GM18868 (cell line): Measurements from ENCODE around the gene PLCB1.
A peak's percentile ranks its signal among the peaks of the same experiment; 100 is the strongest.

Experiments used
- ATAC-seq: cut with Tn5 transposase; IDR thresholded peaks from one replicate; pipeline ENCODE4 v1.9.1; 2021; ENCODE audit warnings: mild to moderate bottlenecking, moderate library complexity; ENCODE audit not compliant: unreplicated experiment

PLCB1 gene

DNA sequence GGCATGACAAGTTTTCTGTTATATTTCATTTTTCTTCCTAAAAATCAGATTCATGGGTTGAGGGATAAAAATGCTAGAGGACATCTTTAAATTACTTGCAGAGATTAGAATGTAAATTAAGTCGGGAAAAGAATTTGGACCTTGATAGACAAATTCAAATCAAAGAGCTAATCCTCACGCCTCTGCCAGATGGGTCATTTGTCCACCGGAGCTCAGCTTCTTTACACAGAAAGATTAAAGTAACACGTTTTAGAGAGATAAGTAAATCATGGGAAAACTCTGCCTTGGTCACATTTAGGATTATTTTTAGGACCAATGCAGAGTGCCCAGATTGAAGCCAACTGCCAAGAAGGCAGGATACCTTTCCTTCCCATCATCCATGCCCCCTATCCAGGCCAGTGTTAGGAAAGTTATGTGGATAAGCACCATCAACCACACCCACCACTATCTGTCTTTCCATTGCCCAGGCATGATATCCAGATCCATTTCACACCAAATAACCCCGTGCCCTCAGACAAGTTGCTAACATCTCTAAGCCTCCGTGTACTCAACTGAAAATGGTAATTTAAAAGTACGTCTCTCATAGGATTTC is 539.4 kb downstream of the PLCB1 start:
- ATAC-seq = no peak

DNA sequence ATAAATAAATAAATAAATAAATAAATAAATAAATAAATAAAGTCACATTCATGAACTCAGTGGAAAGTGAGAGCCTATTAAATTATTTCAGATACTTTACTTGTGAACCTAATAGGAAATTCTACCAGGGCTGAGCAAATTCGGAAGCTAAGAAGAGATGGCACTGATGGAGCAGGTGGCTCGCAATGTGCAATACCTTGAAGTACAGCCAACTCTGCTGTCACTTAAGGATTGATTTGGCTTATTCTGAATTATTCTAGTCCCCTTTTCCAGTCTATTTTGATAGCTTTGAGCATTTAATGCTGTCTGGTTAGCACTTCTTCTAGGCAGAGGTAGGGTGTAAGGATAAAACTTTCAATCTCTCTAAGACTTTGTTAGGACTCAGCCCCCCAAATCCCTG is 541.0 kb downstream of the PLCB1 start:
- ATAC-seq = no peak

GRCh38 chr20:8675896-8676295 is 543.8 kb downstream of the PLCB1 start:
- no peak for ATAC-seq

- no peak for ATAC-seq
These were observed 546.2 kb downstream of the PLCB1 start for GRCh38 chr20:8678098-8678776.

DNA sequence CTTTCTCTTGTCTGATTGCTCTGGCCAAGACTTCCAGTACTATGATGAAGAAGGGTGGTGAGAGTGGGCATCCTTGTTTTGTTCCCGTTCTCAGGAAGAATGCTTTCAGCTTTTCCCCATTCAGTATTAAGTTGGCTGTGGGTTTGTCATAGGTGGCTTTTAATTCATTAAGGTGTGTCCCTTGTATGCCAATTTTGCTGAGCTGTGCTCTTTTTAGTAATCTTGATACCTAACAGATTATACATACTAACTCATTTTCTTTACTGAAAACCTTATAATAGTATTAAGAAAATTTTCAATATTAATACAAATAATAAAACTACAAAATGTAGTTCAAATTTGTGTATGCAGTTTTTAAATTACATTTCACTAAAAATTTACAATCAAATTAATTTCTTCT is 557.3 kb downstream of the PLCB1 start:
- no peak for ATAC-seq

DNA sequence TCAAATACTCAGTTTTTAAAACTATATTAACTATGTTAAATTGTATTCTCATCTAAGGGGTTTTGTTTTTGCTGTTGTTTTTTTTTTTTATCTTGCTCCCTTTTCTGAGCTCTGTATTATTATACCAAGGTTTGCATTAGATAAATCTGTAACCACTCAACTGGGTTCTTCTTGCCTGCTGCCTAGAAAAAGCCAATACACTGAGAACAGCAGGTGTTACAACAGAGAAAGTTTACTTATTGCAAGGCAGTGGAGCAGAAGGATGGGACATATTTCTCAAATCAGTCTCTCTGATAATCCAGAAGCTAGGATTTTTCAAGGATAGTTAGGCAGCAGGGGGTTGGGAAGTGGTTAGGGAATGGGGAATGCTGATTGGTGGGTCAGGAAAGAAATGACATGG is 558.0 kb downstream of the PLCB1 start:
- ATAC-seq = no peak

DNA sequence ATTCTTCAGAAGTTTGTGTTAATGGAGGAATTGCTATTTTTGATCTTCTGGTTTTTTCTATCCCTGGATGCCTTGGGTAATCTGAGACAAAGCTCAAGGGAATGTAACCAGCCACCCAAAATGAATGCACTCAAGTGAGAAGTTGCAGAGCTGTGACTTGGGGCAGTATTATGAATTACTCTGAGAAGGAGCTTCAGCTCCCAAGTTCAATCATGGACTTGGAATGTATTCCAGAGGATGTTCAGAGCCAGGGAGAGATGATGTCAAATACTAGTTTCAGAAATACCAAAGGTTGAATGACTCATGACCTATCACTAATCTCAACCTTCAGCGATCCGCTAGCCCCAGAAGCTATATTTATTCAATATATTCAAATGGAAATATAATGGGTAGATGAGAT is 561.6 kb downstream of the PLCB1 start:
- ATAC-seq = no peak

DNA sequence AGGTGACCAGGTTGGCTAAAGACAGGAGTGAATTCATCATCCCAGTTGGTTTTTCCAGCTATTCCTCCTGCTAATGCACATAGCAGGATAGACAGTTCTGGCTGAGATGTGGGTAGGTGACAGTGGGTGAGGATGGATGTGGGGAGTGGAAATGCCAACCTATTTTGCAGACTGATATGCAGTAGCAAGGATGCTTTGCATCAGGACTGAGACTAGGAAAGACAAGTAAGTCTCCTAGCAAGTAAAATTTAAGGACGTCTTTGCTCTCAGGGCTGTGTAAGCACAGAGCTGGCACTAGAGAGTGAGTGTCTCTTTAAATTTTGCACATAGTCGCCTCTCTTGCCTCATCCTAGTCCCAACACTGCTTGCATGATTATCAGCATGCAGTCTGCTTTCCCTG is 568.7 kb downstream of the PLCB1 start:
- no peak for ATAC-seq

DNA sequence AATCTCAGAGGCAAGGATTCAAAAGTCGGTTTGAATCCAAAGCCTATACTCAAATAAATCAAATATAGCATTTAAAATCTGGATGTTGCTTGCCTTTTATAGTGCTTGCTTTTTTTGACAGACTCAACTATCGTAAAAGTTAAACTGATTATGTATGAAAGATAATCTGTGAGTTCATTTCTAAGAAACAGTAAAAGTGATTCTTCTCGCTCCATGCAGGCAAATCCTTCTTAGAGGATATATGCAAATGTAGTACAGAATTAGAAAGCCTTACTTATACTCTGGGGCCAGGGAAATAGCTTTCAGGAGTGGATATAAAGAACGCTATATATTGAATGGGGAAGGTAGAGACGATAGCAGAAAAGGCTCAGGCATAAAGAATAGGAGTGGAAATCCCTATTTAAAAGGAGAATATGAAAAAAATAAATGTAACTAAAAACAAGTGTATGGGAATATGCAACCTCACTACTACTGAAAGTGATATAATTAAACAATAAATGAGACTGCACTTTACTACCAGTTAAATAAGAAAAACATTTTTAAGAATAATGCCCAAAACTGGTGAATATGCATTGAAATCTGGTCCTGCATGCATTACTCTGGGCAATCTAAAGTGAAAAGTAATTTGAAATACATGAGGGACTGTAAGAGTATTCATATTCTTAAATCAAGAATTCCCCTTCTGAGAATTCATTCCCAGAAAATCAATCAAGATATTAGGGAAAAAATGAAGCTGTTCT is 575.1 kb downstream of the PLCB1 start:
- no peak for ATAC-seq

DNA sequence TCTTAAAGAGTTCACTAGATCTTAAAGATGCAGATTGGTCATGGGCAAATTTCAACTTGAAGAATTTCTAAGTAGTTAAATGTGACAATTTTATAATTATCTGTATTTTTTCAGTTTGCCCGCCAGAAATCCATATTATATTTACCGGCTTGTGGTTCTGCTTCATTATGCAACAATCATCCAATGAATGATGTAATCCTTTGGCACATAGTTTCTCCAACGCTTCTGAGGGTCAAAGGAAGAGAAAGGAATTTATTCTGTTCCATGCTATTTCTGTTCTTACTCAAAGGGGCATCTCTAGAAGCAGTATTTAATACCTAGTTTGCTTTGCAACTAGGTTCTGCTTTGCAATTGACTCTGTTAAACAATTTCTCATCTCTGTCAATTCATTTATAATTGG is 577.6 kb downstream of the PLCB1 start:
- no peak for ATAC-seq

DNA sequence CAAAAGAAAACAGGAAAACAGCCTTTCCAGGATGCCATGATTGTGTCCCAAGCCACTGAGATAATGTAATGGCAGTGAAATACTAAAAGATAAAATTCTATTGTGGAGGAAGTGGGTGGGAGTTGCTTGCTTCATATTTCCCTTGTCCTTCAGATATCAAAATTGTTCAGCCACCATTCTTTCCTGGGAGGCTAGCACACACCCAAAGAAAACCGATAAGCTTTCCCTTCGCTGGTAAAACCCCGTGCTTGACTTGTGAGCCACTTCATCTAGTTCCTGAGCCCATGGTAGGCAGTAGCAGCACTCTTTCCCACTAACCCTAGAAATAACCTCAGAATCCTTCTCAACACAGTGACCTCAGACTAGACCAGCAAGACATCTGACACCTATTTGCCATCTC is 579.4 kb downstream of the PLCB1 start:
- ATAC-seq = no peak

- ATAC-seq = no peak
These were observed 582.1 kb downstream of the PLCB1 start for GRCh38 chr20:8714206-8714605.

GRCh38 chr20:8718279-8718678 is 586.2 kb downstream of the PLCB1 start:
- ATAC-seq = no peak

DNA sequence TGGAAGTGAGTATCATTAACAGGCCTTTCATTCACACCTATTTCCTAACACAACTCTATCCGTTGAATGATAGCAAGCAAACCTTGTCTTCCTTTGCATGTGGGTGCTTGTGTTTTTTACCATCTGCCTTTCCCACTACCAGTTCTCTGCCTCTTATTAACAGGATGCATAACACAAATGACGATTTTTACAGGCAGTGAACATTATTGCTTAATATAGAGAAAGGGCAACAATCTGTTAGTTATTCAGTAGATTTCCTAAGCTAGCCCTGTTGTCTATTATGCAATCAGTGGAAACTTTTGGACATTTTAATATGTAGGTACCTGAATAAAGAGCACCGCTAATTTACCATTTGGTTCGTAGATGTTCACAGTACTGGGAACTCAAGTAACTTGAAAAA is 588.0 kb downstream of the PLCB1 start:
- no peak for ATAC-seq

- peak; percentile 78 for ATAC-seq
These were observed 589.0 kb downstream of the PLCB1 start for GRCh38 chr20:8721098-8721497.

GRCh38 chr20:8722277-8722928 is 590.3 kb downstream of the PLCB1 start:
- ATAC-seq = peak; percentile 76

DNA sequence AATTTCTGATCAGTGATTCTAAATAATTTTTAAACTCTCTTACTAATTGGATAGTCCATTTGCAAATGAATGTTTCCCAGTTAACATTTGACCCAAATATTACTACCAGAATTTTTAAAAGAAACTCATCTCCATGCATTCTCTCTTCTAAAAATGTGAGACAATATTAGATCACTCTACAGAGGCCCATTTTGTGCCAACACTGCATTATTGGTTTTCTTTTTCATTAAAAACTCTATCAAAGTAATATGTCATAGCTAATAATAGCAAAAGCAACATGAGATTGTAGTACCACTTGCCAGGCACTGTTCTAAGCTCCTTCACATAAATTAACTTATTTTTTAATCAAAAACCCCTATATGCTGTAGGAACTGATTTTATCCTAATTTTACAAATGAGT is 591.2 kb downstream of the PLCB1 start:
- no peak for ATAC-seq

GRCh38 chr20:8724884-8725283 is 592.8 kb downstream of the PLCB1 start:
- ATAC-seq = no peak

DNA sequence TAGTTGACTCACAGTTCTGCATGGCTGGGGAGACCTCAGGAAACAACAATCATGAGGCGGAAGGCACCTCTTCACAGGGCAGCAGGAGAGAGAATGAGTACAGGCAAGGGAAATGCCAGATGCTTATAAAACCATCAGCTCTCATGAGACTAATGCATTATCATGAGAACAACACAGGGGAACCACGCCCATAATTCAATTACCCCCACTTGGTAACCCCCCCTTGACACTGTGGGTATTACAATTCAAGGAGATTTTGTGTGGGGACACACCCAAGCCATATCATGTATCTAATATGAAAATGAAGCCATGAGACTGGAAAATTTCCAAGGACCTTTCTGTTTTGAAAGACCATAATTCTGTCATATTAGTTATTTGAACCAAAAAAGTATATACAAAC is 594.4 kb downstream of the PLCB1 start:
- ATAC-seq = no peak

DNA sequence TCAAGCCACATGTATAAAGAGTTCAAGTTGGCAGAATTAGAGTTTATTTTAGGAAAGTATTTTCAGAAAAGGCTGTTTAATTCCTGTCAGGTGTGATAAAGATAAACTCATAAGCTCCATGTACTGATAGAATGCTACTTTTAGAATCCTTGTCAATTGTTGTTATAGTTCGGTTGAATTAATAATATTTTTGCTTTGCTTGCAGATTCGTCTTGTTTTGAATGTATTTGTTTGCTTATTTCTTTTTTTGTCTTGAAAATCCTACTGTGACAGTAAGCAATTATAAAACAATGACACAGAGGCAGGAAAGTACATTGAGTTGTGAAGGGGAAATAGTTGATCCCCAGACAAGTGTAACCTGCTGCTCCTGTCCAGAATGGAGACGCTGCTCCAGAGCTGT is 602.9 kb downstream of the PLCB1 start:
- ATAC-seq = no peak

- ATAC-seq = no peak
These were observed 603.6 kb downstream of the PLCB1 start for GRCh38 chr20:8735674-8736073.

GRCh38 chr20:8740265-8740664 is 608.2 kb downstream of the PLCB1 start:
- peak; percentile 96 for ATAC-seq
